ENCODE results near the gene ZNHIT1.
A peak's percentile ranks its signal among the peaks of the same experiment; 100 is the strongest.
"Not testable (repeated sequence)": the region's sequence is repeated elsewhere in the genome, so short reads cannot be mapped to it uniquely, and the experiment has no call there.

The ZNHIT1 gene

GRCh38 chr7:101240226-101241014 is 22.5 kb downstream of the ZNHIT1 start:
- ATAC-seq (no peak), DNase-seq (ENCODE audit: low spot score in 2 of 2) (no peak)
- Mint-ChIP-seq H3K36me3 (peaks cover 57% of the 10 kb centered on the region), H3K27ac (peak overlapping the region; percentile 65), H3K4me3 (no peak overlapping the region), H3K4me1 (peaks cover 27% of the 10 kb centered on the region), H3K9me3 (no peaks in the 10 kb centered on the region)

GRCh38 chr7:101241015-101241363 is 23.0 kb downstream of the ZNHIT1 start:
- Mint-ChIP-seq H3K4me3 (no peak overlapping the region), H3K4me1 (peaks cover 32% of the 10 kb centered on the region), H3K9me3 (no peaks in the 10 kb centered on the region)

DNA sequence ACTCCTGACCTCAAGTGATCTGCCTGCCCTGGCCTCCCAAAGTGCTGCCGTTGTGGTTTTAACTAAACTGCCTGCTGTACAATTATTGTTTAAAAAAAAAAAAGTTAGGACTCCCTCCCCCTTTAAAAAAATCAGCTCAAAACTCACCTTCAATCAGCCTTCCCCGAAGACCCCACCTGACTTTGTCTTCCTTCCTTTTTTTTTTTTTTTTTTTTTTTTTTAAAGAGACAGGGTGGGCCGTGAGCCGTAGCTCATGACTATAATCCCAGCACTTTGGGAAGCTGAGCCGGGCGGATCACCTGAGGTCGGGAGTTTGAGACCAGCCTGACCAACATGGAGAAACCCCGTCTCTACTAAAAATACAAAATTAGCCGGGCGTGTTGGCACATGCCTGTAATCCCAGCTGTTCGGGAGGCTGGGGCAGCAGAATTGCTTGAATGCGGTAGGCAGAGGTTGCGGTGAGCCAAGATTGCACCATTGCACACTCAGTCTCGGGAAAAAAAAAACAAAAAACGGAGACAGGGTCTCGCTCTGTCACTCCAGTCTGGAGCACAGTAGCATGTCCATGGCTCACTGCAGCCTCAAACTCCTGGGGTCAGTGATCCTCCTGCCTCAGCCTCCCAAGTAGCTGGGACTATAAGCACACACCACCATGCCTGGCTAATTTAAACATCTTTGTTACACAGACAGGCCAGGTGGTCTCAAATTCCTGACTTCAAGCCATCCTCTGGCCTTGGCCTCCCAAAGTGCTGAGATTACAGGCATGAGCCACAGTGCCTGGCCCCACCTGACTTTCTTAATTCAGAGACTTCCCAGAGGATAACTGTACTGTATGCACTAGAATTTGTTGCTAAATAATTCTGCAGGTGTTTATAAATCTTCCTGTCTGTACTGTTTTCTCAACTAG is 23.7 kb downstream of the ZNHIT1 start:
- H3K27ac Mint-ChIP-seq = no peak overlapping the region
- no peak overlapping the region for H3K4me3 Mint-ChIP-seq
- ATAC-seq (no peak), DNase-seq (ENCODE audit: low spot score in 2 of 2) (no peak)
- H3K36me3 Mint-ChIP-seq = peaks cover 64% of the 10 kb centered on the region
- peaks cover 32% of the 10 kb centered on the region for H3K4me1 Mint-ChIP-seq
- no peaks in the 10 kb centered on the region for H3K9me3 Mint-ChIP-seq

More at GRCh38 chr7:101241015-101241363, 23.0 kb downstream of the ZNHIT1 start:
- peak overlapping the region; percentile 65 for H3K27ac Mint-ChIP-seq
- peaks cover 63% of the 10 kb centered on the region for H3K36me3 Mint-ChIP-seq
- DNase-seq (ENCODE audit: low spot score in 2 of 2) = no peak
- ATAC-seq = no peak

DNA sequence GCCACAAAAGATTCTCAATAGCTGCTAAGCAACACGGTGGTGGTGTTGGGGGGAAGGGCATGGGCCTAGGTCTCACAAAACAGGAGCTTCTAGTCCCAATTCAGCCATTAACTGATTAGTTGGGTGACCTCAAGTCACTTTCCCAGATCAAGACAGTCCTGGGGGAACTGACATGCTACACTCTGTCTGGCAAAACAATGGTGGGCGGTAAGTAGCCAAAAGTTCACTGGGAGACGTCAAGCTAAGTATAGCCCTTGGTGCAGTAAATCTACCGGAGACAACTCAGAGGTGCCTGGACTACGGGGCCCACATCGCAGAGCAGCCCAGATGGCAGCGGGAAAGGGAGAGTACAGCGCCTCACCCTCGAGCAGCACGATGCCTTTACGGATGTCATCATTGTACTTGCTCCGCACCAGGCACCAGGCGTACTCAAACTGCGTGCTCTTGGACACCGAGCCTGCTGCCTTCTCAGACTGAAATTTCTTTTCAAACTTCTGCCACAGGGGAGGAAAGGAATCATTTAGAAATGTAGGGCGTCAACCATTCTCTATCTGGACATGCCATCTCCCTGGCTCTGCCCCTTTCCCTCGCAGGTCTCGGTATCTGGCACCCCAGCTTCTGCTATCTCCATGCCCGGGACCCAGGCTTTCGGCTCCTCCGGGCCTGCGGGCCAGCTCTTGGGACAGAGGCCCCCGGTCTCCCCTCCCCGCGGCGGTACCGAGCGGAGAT is 25.8 kb downstream of the ZNHIT1 start:
- ATAC-seq (no peak), DNase-seq (ENCODE audit: low spot score in 2 of 2) (no peak)
- peaks cover 39% of the 10 kb centered on the region for H3K4me1 Mint-ChIP-seq
- peak overlapping the region; percentile 94 for H3K4me3 Mint-ChIP-seq
- peaks cover 75% of the 10 kb centered on the region for H3K36me3 Mint-ChIP-seq
- no peaks in the 10 kb centered on the region for H3K9me3 Mint-ChIP-seq
- H3K27ac Mint-ChIP-seq = peak overlapping the region; percentile 97

- Mint-ChIP-seq H3K4me3 (peak within 1 kb of the TSS; percentile 94), H3K36me3 (peaks cover 75% of the 10 kb centered on the region), H3K27ac (peak within 1 kb of the TSS; percentile 97), H3K9me3 (no peaks in the 10 kb centered on the region), H3K4me1 (peaks cover 39% of the 10 kb centered on the region)
- ATAC-seq (peak; percentile 97), DNase-seq (ENCODE audit: low spot score in 2 of 2) (peak; percentile 90 to 97)
Measured at GRCh38 chr7:101244375-101245146, 26.6 kb downstream of the ZNHIT1 start, which contains the start of gene FIS1. TSS of gene FIS1 (minus strand) at chr7:101245081. CDS start at chr7:101245004, 77 bp downstream.

GRCh38 chr7:101245147-101245668 is 27.2 kb downstream of the ZNHIT1 start:
- no peak for DNase-seq (ENCODE audit: low spot score in 2 of 2)
- no peak for ATAC-seq
- peak overlapping the region; percentile 94 for H3K4me3 Mint-ChIP-seq
- H3K4me1 Mint-ChIP-seq = peaks cover 44% of the 10 kb centered on the region
- no peaks in the 10 kb centered on the region for H3K9me3 Mint-ChIP-seq
- H3K36me3 Mint-ChIP-seq = peaks cover 75% of the 10 kb centered on the region
- peak overlapping the region; percentile 97 for H3K27ac Mint-ChIP-seq

DNA sequence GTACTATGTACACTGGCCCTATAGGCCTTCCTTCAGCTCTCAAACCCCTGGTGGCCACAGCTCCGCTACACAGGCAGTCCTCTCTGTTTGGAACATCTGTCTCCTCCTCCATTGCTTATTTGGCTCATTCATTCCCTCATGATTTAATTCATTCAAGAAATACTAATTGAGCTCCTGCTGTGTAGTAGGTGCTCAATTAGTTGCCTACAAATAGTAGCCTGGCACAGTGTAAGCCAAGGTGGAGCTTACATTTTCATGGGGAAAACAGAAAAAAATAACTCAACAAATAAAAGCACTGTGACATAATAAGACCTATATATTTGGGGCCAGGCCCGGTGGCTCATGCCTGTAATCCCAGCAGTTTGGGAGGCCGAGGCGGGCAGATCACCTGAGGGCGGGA is 30.3 kb downstream of the ZNHIT1 start:
- H3K9me3 Mint-ChIP-seq = no peaks in the 10 kb centered on the region
- no peak overlapping the region for H3K4me3 Mint-ChIP-seq
- ATAC-seq = no peak

DNA sequence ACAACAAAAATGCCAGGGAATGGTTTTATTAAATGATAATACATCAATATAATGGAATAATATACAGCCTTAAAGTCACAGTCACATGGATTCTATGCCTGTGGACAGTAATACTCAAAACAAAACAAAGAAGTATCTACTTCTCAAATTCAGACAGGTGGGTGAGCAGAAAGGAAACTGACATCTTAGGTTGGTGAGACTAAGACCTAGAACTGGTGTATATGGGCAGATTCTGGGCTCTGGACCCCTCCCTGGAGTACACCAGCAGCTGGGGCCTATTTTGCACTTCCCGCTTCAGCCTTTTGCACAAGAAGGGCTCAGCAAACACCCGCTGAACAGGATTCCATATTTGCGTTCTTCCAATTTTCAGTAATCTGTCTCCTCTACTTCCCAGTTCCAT is 32.4 kb downstream of the ZNHIT1 start:
- peak overlapping the region; percentile 97 for H3K27ac Mint-ChIP-seq
- H3K4me1 Mint-ChIP-seq = peaks cover 41% of the 10 kb centered on the region
- no peak for DNase-seq (ENCODE audit: low spot score in 2 of 2)

More for the DNA sequence above, 30.3 kb downstream of the ZNHIT1 start:
- Mint-ChIP-seq H3K4me1 (peaks cover 54% of the 10 kb centered on the region), H3K27ac (no peak overlapping the region), H3K36me3 (peaks cover 74% of the 10 kb centered on the region)
- DNase-seq (ENCODE audit: low spot score in 2 of 2) = no peak

GRCh38 chr7:101251871-101252659 is 34.1 kb downstream of the ZNHIT1 start:
- peaks cover 52% of the 10 kb centered on the region for H3K36me3 Mint-ChIP-seq
- ATAC-seq (peak; percentile 99), DNase-seq (ENCODE audit: low spot score in 2 of 2) (peak; percentile 97 to 100)
- peak overlapping the region; percentile 98 for H3K4me3 Mint-ChIP-seq
- no peaks in the 10 kb centered on the region for H3K9me3 Mint-ChIP-seq
- H3K4me1 Mint-ChIP-seq = peaks cover 35% of the 10 kb centered on the region
- H3K27ac Mint-ChIP-seq = peak overlapping the region; percentile 97

More for the DNA sequence above, 32.4 kb downstream of the ZNHIT1 start:
- peaks cover 63% of the 10 kb centered on the region for H3K36me3 Mint-ChIP-seq
- ATAC-seq = peak; percentile 2
- H3K4me3 Mint-ChIP-seq = peak overlapping the region; percentile 98
- no peaks in the 10 kb centered on the region for H3K9me3 Mint-ChIP-seq

DNA sequence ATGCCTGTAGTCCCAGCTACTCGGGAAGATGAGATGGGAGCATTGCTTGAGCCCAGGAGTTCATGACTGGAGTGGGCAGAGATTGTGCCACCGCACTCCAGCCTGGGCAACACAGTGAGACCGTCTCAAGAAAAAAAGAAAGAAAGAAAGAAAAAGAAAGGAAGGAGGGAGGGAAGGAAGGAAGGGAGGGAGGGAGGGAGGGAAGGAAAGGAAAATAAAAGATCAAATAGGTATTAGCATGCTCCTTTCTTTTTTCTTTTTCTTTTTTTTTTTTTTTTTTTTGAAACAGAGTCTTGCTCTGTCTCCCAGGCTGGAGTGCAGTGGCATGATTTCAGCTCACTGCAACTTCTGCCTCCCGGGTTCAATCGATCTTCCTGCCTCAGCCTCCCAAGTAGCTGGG is 35.2 kb downstream of the ZNHIT1 start:
- not testable (repeated sequence) for DNase-seq (ENCODE audit: low spot score in 2 of 2); ATAC-seq; H3K9me3 Mint-ChIP-seq; H3K27ac Mint-ChIP-seq
- Mint-ChIP-seq H3K4me1 (peaks cover 25% of the 10 kb centered on the region), H3K4me3 (peak overlapping the region; percentile 98), H3K36me3 (peaks cover 41% of the 10 kb centered on the region)

GRCh38 chr7:101255796-101256195 is 37.8 kb downstream of the ZNHIT1 start:
- Mint-ChIP-seq H3K9me3 (no peaks in the 10 kb centered on the region), H3K4me1 (peaks cover 11% of the 10 kb centered on the region), H3K36me3 (peaks cover 15% of the 10 kb centered on the region), H3K4me3 (no peak overlapping the region), H3K27ac (no peak overlapping the region)
- no peak for DNase-seq (ENCODE audit: low spot score in 2 of 2)
- no peak for ATAC-seq

DNA sequence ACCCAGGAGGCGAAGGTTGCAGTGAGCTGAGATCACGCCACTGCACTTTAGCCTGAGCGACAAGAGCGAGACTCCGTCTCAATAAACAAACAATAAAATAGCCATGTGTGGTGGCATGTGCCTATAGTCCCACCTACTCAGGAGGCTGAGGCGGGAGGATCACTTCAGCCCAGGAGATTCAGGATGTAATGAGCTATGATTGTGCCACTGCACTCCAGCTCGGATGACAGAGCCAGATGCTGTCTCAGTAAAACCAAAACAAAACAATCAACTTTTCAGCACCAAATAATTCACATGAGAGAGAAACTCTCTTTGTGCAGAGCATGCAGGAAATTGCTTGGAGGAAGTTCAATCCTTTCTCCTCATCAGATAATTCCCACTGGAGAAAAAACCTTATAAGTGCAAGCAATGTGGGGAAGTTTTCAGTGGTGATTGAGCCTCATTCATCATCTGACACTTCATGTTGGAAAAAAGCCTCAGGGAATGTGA is 40.3 kb downstream of the ZNHIT1 start:
- DNase-seq (ENCODE audit: low spot score in 2 of 2) = no peak
- Mint-ChIP-seq H3K4me3 (no peak overlapping the region), H3K27ac (no peak overlapping the region), H3K36me3 (no peaks in the 10 kb centered on the region), H3K9me3 (no peaks in the 10 kb centered on the region), H3K4me1 (no peaks in the 10 kb centered on the region)
- no peak for ATAC-seq

DNA sequence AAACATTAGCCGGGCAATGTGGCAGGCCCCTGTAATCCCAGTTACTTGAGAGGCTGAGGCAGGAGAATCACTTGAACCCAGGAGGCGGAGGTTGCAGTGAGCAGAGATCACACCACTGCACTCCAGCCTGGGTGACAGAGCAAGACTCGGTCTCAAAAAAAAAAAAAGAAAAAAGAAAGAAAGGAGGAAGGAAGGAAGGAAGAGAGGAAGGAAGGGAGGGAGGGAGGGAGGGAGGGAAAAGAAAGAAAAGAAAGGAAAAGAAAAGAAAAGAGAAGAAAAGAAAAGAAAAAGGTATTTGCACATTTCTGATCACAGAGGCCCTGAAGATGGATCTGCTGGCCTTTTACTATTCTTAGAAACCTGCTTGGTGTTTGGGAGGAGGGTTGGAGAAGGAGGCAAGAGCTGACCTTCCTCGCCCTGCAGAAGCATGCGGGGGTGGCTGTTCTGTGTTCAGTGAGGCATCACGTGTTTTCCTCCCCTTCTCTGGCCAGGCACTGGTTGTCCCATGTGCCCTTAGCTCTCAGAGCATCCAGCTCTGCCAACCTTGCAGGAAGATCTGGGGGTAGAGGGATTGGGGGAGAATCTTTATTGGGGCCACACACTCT is 46.2 kb downstream of the ZNHIT1 start:
- not testable (repeated sequence) for H3K36me3 Mint-ChIP-seq; H3K4me1 Mint-ChIP-seq; DNase-seq (ENCODE audit: low spot score in 2 of 2); ATAC-seq; H3K9me3 Mint-ChIP-seq; H3K4me3 Mint-ChIP-seq; H3K27ac Mint-ChIP-seq

All from stimulated activated effector memory CD8-positive, alpha-beta T cell treated with anti-CD3 and anti-CD28 coated beads, Interleukin-12 subunit alpha, Interleukin-12 subunit beta, amount 100 ng/mL, for 72 hours (primary cell).